T-helper 2 cell (primary cell): ENCODE results near the gene TMEM98.
A peak's percentile ranks its signal among the peaks of the same experiment; 100 is the strongest.
"Not testable (repeated sequence)": the region's sequence is repeated elsewhere in the genome, so short reads cannot be mapped to it uniquely, and the experiment has no call there.

Experiments used
- DNase-seq, 5 experiments: peaks; one replicate each; pipeline versions ENCODE4 v3.0.0 to v3.0.0-alpha.2; 2012 to 2022
- total RNA-seq, 2 donors: gene quantifications; one replicate each; lab custom pipeline; 2026; lab: John Stamatoyannopoulos, UW

TMEM98 gene, protein sequence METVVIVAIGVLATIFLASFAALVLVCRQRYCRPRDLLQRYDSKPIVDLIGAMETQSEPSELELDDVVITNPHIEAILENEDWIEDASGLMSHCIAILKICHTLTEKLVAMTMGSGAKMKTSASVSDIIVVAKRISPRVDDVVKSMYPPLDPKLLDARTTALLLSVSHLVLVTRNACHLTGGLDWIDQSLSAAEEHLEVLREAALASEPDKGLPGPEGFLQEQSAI
- total RNA-seq = 0 to 1.6 reads per million in 2 donors

DNA sequence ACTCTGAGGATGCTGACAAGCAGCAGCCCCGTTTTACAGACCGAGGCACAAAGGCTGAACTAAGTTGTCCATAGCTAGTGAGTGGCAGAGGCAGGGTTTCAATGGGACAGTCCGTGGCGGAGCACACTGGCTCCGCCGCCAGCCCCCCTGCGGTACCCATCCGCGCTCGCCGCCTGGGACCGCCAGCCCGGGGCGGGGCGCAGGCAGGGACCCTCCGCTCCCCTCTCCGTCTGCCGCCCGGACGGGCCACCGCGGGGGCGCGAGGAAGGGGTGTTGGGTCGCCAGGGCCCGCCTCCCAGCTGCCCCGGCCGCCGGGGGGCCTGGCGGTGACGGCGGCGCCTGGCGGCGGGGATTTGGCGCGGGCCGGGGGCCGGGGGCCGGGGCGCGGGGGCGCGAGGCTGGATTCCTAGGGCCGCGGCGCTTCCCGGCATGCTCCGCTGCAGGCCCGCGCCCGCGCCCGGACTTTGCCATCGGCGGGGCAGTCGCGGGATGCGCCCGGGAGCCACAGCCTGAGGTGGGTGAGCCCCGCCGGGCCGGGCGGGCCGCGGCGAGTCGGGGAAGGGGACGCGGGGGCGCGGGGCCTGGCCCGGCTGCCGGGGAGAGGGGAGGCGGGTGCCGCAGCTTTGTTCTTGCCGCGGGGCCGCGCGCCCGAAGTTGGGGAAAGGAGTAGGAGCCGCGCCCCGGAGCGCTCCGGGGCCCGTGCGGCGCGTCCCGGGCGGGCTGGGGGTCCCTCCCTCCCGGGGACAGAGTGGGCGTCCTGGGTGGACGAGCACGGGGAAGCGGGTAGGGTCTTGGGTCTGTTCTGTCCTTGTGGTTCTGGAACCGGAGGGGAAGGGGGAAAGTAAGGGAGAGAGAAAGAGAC, at the start of gene TMEM98:
Gene TMEM98 (plus strand): TSS at position 430 of the 862 bp plus-strand sequence. CDS start 3,376 bp downstream, outside the sequence.
- DNase-seq = peak in 1 of 5 experiments; percentile 49

DNA sequence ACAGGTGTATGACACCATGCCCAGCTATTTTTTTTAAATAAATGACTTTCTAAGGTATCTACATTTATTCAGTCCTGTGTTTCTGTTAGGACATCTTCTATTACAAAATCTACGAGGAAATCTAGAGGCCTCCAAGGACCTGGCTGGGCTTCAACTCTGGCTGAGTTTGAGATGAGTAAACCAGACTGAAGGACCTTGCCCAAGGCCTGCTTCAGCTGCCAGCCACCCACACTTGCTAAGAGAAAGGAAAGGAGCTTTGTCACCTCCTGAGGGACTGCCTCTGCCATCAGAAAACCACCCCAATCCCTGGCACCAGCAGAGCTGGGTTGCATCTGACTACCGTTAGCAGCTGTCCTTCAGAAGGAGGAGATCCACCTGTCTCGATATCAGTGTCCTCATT, 49.7 kb upstream of the TMEM98 start:
- no peak for DNase-seq

DNA sequence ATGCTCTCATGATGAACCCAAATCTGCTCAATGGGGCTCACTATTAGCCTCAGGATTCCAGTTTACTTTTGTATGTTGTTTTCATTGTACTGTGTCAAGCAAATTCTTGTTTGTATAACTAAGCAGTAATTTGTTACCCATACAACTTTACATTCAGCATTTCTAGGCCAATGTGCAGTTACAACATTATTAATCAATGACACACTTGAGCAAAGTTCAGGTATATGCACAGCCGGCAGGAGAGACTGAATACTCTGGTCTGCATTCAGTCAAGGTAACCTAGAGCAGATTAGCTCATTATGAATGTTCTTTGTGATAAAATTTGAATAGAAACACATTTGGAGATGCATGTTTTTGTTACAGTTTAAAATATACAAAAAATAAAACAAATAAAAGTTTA, 48.8 kb upstream of the TMEM98 start:
- DNase-seq = no peak

DNA sequence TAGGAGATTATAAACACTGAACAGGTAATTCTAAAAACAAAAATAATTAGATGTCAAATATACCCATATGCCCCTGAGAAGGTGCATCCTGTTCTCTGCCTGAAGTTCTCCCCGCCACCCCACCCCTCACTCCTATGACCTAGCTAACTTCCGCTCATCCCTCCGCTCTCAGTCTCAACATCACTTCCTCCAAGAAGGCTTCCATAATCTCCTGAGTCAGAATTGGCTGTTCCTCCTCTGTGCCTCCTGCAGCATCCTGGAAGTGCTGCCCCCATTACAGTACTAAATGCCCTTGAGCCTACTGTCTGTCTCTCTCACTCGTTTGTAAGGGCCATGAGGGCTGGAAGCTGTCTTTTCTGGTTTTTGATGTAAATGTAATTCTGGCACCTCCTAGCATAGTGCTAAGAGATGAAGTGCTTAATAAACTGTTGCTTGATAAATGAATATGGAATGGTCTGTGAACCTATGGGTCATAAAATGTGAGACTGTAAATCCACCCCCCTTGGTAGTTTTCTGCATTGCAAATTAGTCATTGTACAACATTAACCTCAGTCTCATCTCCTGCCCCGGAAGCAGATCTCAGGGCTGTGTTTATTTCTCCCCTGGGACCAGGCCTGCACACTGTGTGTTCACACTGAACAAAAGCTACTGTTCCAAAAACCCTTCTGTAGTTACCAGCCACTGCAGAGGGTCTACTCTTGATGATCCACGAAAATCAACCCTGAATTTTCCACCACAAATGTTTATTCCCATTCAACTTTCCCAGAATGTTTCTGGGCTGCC, 47.1 kb upstream of the TMEM98 start:
- no peak for DNase-seq

DNA sequence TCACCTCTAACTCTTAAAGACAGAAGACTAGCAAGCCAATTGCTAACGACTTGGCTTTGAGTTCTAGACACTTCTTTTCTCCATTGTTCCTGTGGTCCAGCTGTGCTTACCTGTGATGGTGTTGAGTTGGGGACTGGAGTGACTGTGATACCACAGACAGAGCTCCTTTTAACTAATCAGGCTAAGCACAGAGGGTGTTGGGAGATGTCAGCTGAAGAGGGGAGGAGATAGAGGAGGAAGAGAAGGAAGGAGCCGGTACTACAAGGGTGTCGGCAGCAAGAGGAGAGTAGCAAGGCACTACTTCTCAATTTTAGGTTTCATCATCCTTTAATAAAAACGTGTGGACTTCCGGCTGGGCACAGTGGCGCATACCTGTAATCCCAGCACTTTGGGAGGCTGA, 45.9 kb upstream of the TMEM98 start:
- DNase-seq = no peak

DNA sequence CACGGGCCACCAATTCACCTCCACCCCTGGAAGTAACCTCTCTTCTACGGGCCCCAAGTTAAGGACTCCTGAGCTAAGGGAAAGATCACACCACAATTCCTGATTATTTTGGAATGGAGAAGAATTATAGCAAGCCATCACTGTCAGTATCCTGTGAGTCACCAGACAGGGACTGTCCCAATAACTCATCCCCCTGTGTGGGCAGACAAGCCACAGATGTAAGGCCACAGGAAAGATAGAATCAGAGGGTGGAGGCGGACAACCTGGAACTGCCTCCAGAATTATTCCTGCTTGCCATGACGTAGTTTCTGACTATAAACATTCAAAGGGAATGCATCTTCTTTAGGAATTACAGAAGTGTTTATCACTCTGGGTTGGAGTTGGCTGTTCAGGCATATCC, 45.2 kb upstream of the TMEM98 start:
- no peak for DNase-seq

DNA sequence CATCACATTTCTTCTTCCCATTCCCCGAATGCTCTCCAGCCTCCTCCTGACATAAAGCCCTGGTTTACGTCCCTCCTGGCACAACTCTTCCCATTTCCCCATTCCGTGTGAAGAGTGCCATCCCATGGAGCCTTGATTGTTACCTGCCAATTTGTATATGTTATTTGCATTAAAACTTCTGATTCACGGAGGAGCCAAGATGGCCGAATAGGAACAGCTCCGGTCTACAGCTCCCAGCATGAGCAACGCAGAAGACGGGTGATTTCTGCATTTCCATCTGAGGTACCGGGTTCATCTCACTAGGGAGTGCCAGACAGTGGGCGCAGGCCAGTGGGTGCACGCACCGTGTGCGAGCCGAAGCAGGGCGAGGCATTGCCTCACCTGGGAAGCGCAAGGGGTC, 41.0 kb upstream of the TMEM98 start:
- not testable (repeated sequence) for DNase-seq

DNA sequence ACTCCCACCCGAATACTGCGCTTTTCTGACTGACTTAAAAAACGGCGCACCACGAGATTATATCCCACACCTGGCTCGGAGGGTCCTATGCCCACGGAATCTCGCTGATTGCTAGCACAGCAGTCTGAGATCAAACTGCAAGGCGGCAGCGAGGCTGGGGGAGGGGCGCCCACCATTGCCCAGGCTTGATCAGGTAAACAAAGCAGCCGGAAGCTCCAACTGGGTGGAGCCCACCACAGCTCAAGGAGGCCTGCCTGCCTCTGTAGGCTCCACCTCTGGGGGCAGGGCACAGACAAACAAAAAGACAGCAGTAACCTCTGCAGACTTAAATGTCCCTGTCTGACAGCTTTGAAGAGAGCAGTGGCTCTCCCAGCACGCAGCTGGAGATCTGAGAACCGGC, 40.5 kb upstream of the TMEM98 start:
- DNase-seq = not testable (repeated sequence)

DNA sequence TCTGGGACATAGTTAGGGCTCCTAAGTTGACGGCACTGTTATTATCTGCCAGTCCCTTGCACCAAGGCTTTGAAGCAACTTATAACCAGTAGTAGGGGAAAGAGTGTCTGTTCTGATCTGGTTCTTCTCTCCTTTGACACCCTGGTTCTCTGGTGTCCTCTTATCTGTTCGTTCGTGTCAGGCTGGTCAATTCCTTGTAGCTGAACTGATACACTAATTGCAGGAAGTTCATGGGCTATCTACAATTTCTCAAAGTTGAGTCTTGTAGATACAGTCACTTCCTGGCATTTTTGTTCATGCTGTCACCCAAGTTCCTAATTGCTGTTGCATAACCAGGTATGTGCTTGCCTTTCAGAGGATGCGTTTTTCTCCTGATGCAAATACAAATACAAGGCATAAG, 33.7 kb upstream of the TMEM98 start:
- DNase-seq = no peak

DNA sequence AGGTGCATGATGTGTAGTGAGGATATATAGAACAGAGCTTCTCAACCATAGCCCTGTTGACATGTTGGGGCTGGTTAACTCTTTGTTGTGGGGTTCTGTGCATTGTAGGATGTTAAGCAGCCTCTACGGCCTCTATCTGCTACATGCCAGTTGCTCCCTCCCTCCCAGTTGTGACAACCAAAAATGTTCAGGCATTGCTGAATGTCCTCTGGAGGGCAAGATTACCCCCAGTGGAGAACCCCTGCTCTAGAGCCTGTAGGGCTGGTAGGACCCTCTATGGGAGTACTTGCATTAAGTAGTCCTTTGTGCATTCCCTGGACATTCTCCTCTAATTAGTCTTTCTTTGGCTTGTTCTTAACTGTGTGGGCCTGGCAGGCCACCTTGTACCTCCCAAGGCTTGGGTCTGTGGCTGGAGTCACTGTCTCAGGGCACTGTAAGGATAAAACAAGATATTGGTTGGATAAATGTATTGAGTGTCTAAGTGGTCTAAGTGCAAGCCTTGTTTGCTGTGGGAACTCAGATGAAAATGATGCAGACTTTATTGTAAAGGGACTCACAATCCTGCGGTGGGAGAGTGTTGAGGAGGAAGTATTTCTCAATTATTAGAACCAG, 31.2 kb upstream of the TMEM98 start:
- DNase-seq = no peak

DNA sequence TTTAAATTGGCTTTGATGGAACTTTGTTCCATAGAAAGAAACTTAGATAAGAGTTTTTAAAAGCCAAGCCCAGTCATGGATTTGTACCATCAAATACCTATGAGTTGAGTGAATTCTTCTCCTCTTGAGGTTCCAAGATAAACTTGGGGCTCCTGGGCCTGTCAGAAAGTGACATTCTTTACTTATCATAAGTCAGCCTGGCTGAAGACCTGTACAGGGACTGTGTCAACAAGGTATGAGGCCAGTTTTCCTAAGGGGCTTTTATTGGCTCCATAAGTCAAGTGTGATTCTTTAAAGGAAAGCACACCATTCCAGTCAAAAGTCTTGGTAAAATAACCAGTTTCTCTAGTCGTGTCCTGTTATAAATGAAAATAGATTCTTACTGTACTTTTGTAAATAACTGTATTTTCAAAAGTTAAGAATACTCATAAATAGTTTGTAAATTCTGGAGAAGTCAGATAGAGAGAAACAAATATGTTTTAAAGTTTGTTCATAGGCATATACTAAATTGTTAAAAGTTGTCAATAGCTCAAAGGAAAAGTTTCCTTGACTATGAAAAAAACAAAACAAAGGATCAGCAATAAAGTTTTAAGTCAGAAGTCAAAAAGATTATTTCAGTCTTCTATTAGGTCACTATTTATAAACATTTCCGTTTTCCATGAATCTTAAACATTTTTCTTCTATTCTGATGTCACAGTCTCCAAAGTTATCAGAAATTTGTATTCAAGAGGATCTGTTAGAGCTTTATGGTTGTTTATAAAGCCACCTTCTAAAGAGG, 28.5 kb upstream of the TMEM98 start:
- DNase-seq = no peak

DNA sequence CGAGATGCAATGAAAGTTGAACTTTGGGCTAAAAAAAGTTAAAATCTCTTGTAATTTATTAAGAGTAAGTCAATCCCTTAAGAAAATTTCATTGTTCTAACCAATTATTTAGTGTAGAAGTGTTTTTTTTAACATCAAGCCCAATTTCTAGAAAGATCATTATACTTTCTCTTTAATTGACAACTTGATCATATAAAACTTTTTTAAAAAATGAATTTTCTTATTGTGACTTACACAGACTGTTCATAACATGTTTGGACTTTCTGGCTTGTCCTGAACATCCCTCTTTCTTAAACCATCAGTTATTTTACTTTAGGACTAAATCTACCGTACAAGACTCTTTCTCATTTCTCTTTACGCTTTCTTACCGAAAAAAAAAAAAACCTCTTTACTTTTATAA, 26.2 kb upstream of the TMEM98 start:
- no peak for DNase-seq

DNA sequence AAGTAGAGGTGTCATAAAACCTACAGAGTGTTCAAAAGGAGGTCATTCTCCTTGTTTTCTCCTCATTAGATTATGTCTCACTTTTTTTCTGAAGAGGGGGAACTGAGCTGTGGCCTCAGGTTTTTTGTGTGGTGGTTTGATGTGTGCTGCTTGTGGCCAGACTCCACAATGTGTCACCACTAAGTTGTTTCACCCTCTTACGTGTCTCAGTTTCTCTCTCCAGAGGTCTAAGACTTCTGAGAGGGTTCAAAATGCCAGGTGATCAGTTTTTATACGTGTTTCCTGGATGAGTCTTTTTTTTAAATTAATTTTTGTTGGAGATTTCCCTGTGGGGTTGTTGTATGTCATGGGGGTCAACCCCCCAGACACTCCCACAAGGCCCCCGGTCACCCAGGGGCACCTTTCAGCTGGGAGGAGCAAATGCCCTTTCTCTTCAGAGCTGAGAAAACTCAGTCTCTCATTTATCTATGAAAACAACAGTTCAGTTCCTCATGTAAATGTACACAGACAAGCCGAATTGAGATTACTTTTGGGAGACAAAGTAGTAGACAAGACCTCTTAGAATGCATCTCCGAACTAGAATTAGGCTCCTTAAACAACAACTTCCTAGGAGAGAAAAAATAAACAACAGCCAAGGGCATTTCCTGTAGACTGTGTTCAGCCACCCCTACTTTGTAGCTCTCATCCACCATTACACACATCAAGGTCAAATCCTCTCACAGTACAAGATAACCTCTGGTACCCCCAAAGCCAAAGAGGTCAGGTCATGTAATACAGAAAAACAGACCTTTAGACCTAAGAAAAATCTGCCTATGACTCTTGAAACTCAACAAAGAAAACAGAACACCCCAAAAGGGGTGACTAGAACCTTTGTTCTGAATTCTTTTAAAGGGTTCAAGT, 23.9 kb upstream of the TMEM98 start:
- peak in 2 of 5 experiments; percentile 30 to 72 for DNase-seq

DNA sequence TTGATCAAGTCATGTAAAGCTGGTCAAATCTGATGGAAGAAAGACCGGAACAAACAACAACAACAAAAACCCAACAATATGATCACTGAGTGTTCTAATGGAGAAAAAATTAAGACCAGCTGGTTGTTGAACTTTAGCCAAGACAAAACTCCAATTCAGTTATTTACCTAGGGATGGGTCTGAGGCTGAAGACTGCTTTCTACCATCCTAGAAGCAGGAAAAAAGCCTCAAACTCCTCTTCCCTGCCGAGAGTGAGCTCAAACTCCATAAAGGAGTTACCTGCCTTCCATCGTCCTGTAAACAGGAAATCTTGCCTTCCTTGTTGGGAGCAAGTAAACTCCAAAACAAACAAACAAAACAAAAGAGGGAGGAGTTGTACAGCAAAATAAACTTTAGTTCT, 23.1 kb upstream of the TMEM98 start:
- DNase-seq = no peak

DNA sequence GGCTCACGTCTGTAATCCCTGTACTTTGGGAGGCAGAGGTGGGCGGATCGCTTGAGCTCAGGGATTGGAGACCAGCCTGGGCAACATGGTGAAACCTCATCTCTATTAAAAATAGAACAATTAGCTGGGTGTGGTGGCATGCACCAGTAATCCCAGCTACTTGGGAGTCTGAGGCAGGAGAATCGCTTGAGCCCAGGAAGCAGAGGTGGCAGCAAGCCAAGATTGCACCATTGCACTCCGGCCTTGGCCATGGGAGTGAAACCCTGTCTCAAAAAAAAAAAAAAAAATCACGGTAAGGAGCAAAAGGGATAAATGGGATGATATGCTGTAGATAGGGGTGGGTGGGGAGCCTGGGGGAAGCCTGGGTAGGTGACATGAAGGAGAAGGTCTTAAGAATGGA, 20.4 kb upstream of the TMEM98 start:
- no peak for DNase-seq

DNA sequence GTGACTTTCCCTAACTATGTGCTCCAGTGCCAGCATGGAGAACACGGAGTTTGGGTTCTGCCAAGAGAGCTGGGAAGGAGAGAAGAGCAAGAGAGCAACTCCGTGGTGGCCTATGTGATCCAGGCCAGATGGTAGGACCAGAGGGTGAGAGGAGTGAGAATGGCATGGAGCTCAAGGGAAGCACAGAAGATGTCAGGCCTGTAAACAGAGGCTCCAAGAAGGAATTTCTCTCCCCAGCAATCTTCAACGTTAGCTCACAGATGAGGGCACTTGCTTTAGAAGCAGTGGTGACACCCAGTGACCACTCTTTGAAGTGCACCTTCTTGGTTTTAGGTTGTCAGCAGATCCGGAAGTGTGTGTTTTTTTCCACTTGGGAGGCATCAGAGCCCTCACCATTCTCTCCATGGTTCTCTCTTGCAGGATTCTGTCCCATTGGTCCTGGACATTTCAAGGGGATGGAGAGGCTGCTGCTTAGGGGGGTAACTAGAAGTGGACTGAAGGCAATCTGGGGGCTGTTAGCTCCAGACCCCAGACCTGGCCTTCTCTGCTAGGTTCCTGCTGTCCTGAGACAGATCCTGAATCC, 18.1 kb upstream of the TMEM98 start:
- peak in 3 of 5 experiments; percentile 11 to 86 (median 25) for DNase-seq

DNA sequence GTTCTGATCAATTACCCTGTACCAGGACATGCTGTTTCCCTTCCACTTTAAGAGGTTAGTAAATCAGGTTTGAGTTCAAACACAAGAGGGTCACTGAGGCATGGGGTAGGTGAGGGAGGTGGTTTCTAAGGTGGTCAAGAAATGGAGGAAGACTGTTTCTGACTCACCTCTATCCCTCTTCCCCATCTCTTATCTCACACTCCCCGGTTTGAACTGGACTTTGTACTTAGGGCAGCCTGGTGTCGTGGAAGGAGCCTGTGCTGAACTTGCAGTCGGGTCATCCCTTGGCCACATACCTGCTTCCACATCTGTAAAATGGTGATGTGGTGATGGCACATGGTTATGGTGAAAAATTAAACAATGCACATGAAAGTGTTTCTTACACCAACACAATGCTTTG, 17.2 kb upstream of the TMEM98 start:
- no peak for DNase-seq

DNA sequence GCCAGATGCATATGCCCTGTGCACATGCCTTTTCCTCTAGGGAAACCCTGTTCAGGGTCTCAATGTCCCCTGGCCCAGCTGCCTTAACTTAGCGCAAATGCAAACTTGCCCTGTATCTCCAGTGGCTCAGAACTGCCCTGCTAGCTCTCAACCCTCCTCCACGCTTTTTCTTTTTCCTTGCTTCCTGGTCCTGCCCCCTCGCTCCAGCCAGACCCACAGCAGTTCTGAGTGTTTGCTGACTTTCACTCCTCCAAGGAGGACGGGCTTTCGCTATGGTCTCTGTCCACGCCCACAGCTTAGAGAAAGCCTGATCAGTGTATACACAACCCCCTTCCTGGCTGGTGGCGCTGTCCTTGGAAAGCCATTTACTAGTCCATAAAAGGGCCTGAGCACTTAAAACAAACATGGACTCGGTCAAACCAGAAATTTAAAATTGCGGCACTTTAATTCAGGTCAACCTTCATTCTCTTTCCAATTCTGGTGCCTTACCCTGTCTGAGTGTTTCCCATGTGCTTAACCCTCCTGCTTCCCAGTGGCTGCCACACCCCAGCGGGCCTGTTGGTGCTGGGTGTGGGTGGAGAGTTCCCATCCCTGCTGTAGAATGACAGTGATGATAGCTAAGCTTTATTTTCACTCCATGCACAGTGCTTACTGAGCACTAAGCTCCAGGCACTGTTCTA, 15.6 kb upstream of the TMEM98 start:
- DNase-seq = no peak

DNA sequence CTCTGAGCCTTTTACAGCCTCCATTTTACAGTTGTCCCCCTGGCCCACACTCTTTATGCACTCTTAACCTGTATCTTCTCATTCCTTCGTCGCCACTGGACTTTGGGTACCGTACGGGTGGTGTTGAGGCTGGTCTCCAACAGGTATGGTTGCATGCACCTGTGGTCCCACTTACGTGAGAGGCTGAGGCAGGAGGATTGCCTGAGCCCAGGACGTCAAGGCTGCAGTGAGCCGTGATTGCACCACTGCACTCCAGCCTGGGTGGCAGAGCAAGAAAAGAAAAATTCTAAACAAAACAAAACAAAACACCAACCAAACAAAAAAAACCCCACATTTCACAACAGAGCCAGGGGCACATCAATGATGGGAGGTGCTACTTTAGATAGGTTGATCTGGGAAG, 14.4 kb upstream of the TMEM98 start:
- peak in 1 of 5 experiments; percentile 40 for DNase-seq

DNA sequence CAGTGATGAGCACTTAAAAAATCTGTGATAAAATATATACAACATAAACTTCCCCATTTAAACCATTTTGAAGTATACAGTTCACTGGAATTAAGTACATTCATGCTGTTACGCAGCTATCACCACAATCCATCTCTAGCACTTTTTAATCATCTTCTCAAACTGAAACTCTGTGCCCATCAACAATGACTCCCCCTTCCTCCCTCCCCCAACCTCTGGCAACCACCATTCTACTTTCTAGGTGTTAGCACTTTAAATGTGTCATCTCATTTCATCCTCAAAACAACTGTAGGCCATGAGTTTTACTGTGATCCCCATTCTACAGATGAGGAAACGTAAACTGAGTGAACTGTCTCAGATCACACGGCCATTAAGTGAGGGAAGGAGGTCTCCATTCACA, 13.8 kb upstream of the TMEM98 start:
- peak in 2 of 5 experiments; percentile 23 to 96 for DNase-seq
